M059J (cell line): ENCODE data around the gene PARN. TPM values are rescaled to one million over a fixed set of nuclear protein-coding genes. Genes with fewer than 3 reads are reported as not detected.
"Not testable (repeated sequence)": the region's sequence is repeated elsewhere in the genome, so short reads cannot be mapped to it uniquely, and the experiment has no call there.

Experiments
- DNase-seq: peaks from one replicate; pipeline ENCODE4 v3.0.0-alpha.2; 2012; ENCODE audit warnings: low read depth
- total RNA-seq: library from RNA; depleted of rRNA; stranded (reverse); fragments of >200 nt; shearing (Covaris generic); gene quantifications from 2 replicates; pipeline ENCODE4 v1.2.3, GENCODE V29; 2014

The PARN gene
- total RNA-seq, 1 experiment from 2014 or later = 54.3 TPM

- peak; percentile 97 for DNase-seq
Observed at GRCh38 chr16:14632693-14633569, 2.9 kb upstream of the PARN start, which contains the start of gene BFAR. Gene BFAR (plus strand): TSS chr16:14632951. CDS start chr16:14644347, 11,396 bp downstream.

DNA sequence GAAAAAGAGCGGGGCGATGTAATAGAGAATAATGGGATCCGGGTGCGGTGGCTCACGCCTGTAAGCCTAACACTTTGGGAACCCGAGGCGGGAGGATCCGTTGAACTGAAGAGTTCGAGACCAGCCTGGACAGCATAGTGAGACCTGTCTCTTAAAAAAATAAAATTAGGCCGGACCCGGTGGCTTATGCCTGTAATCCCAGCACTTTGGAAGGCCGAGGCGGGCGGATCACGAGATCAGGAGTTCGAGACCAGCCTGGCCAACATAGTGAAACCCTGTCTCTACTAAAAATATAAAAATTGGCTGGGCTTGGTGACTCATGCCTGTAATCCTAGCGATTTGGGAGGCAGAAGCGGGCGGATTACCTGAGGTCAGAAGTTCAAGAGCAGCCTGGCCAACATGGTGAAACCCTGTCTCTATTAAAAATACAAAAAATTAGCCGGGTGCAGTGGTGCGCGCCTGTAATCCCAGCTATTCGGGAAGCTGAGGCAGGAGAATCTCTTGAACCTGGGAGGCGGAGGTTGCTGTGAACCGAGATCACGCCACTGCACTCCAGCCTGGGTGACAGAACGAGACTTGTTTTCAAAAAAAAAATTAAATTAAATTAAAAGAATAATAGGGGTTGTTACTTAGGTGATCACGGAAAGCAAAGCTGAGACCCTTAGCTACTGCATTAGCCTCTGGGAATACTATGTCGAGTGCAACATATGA is 715 bp upstream of the PARN start:
- DNase-seq = peak; percentile 17

DNA sequence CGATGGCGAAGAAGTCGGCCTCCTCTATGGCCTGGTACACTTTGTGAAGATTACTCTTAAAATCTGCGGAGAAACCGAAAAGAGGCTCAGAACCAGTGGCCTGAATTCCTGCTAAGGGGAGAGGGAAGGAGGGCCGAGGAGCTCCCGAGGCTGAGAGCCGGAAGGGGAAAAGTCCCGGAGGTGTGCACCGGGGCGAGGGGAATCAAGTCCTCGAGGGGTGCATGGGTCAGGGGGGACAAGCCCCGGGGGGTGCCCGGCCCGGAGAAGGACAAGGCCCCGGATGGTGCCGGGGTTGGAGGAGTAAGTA is 495 bp downstream of the PARN start:
- DNase-seq = peak; percentile 25

GRCh38 chr16:14628806-14629611 is 1.1 kb downstream of the PARN start:
- no peak for DNase-seq

DNA sequence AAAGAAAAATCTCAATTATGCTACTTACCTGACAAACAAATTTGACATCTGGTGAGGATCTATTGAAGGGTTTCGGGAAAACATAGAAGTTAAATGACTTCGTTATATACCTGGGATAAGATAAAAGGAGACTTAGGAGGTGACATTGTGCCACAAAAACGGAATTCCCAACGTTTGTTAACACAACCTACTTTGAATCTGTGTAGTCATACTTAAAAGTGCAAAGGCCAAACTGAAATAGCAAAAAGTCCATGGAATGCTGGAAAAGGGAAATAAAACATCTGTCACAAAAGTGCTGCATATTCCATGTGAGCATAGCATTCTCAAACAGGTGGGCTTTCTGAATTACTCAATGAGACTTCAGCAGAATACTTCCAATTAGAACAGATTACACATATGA is 3.0 kb downstream of the PARN start:
- DNase-seq = no peak

DNA sequence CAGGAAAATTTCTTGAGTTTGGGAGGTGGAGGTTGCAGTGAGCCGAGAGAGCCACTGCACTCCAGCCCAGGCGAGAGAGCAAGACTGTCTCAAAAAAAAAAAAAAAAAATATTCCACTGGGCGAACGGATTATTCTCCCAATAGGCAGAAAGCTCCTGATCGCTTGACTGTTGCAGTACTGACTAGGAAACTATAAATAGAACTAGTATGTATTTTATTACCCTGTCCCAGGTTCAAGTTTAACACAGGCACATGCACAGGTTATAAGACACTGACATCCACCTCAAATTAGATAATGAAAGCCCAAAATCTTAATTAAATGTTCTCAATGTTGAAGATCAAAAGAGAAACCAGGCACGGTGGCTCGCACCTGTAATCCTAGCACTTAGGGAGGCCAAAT is 11.5 kb downstream of the PARN start:
- DNase-seq = no peak

DNA sequence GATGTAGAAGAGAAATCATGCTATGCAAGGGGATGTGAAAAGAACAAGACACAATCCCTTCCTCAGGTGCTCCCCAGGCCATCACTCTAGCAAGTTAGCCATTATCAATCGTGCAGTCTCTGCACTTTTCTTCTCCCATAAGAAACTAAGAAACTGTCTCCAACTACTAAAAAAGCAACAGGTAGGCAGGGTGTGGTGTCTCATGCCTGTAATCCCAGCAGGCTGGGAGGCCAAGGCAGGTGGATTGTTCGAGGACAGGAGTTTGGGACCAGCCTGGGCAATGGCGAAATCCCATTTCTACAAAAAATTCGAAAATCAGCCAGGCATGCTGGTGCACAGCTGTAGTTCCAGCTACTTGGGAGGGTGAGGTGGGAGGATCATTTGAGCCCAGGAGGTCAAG is 13.8 kb downstream of the PARN start:
- DNase-seq = no peak

GRCh38 chr16:14613991-14614390 is 16.1 kb downstream of the PARN start:
- DNase-seq = no peak

DNA sequence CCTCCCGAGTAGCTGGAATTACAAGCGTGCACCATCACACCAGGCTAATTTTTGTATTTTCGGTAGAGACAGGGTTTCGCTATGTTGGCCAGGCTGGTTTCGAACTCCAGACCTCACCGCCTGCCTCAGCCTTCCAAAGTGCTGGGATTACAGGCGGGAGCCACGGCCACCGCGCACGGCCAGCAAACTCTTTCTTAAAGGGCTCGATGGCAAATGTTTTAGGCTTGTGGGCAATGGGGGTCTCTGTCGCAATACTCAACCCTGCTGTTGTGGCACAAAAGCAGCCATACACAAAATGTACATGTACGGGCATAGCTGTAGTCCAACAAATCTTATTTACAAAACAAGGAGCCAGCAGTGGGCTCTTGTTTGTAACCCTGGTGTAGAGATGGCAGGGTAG is 18.4 kb downstream of the PARN start:
- DNase-seq = no peak

DNA sequence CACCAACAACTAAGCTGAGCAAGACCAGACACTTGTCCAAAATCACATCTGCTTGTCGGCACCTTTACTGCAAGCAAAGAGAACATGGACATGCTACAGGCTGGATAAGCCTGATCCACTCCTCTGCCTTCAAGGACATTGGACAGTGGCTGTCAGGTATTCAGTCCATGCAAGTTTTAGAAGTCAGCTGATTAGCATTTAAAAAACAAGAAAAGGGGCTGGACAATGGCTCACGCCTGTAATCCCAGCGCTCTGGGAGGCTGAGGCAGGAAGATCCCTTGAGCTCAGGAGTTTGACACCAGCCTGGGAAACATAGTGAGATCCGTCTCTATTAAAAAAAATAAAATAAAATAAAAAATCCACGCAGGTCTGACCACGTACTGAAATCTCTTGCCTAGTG is 20.3 kb downstream of the PARN start:
- no peak for DNase-seq

GRCh38 chr16:14608604-14609003 is 21.5 kb downstream of the PARN start:
- no peak for DNase-seq

- DNase-seq = no peak
Observed at GRCh38 chr16:14608111-14608566, 21.9 kb downstream of the PARN start.

- no peak for DNase-seq
Observed at GRCh38 chr16:14606102-14606501, 24.0 kb downstream of the PARN start.

DNA sequence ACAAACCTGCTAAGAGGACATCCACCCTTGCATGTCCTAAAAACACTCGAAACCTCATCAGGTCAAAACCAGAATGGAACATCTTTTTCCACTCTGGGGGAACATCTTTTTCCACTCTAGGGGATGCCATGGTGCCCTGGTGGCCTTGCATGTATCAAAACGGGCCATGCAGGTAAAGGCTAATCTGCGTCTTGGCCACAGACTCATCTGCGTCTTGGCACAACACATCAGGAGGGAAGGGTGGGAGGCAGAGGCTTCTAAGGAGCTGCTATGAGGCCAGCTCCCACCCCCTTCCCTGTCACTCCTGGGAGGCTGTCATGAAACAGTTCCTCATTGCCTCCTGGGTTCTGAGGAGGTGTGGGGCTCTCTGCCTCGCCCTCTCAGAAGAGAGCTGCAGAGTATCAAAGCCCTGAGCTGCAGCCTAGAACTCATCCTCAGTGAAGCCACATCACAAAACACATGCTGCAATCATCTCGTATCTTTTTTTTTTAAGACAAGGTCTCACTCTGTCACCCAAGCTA is 27.6 kb downstream of the PARN start:
- no peak for DNase-seq

- DNase-seq = peak; percentile 36
Observed at GRCh38 chr16:14600164-14600563, 29.9 kb downstream of the PARN start.

DNA sequence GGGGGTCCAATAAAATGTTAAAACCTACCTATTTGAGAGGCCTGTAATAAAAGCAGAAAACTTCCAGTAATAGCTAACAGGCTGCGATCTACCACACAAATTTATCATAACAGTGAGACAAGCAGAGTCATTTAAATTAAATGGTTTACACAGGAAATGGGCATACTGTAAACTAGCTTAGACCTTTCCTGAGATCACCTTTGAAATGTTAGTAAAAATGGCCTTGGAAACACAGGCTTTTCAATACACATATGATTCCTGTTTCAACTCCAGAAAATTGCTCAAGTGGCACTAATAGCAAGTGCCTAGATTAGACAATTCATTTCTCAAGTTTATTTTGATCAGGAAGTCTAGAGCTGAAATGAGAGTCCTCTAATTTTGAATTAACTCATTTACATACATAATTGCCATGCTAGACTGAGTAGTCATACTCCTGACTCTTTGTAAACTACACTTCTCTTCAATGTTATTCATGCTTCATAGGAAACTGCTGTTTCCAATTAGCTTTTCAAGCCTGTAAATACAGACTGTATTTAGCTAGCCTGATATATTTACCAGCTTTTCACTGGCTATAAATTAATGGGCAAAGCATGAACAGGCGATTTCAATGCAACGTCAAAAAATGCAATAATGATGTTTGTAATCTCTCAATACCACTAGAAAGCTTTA is 43.3 kb downstream of the PARN start:
- DNase-seq = no peak

- DNase-seq = no peak
Observed at GRCh38 chr16:14585287-14585686, 44.8 kb downstream of the PARN start.

DNA sequence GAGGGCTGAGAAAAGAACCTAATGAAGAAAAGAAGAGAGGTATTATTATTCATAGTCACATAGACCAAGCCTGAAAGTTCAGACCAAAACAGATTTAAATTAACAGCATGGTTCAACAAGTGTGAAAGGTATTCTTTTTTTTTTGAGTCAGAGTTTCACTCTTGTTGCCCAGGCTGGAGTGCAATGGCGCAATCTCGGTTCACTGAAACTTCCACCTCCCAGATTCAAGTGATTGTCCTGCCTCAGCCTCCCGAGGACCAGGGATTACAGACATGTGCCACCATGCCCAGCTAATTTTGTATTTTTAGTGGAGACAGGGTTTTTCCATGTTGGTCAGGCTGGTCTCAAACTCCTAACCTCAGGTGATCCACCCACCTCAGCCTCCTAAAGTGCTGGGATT is 49.1 kb downstream of the PARN start:
- DNase-seq = not testable (repeated sequence)

DNA sequence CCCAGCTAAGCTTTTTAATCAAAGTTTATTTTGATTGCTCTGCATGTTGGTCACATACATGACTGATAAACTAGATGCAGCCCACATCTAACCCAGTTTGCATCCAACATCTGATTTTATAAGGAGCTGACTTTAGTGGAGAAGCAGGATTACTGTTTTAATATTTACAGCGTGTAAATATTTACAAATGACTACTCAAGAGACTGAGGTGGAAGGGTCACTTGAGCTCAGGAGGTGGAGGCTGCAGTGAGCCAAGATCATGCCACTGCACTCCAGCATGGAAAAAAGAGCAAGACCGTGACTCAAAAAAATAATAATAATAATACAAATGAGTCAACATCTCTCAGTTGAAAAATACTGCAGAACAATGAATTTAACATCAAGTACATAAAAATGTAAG is 50.8 kb downstream of the PARN start:
- DNase-seq = no peak

DNA sequence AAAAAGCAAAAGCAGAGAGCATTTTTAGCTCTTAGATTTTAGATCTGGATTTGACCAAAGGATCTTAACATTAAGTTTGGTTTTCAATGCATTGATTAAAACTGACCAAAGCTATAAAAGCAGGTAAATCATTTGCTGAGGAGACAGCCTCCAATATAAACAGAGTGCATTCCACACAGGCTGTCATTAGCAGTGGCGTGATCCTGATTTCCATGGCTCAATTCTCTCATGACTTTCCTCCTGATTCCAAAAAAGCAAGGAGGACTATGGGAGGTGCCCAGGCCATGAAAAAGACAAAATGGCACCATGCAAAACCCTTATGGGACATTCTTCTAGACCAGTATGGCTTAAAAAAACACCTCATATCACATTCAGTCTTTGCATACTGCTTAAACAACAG is 53.5 kb downstream of the PARN start:
- no peak for DNase-seq

- DNase-seq = no peak
Observed at GRCh38 chr16:14576069-14576468, 54.0 kb downstream of the PARN start.
